Dedifferentiated amniotic fluid mesenchymal stem cell (primary cell): ENCODE results near the gene SERTM2.

Experiments
- DNase-seq: peaks from one replicate; pipeline ENCODE4 v3.0.0-alpha.2; 2016; ENCODE audit errors: extremely low spot score

The SERTM2 gene

DNA sequence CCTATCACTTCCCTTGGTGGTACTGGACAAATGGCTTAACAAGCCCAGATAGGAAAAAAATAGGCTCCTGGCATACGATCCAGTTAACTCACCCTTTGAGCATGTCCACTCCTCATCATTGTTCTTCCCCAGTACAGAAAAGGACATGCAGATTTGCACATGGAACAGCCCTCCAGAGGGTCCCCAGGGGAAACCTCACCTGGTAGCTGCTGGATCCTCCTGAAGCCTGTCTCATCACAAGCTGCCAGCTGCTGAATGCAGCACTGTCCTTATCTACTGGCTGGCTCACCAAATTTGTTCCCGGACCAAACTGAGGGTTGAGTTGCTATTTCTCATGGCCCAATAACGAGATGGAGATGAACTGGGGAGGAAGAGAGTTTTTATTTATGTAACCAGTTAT lies 49.4 kb downstream of the SERTM2 start:
- no peak for DNase-seq

DNA sequence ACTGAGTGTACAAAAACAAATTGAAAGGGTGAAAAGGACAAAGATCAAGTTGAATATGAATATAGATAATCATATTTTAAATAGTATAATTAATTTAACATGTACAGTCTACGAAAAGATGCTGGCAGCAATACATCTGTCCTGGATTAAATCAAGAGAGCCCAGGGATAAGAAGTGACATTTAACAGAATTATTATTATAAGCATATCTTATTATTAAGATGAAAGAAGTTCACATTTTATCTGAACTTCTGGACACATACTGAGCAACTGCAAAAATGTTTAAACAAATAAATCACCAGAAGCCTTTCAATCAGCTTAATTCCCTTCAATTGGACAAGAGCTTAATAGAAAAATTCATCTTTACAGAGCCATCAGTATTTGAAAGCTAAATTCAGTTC lies 50.4 kb downstream of the SERTM2 start:
- DNase-seq, result no peak

GRCh38 chrX:111567542-111568255 lies 56.3 kb downstream of the SERTM2 start:
- no peak for DNase-seq

GRCh38 chrX:111568354-111568753 lies 56.9 kb downstream of the SERTM2 start:
- no peak for DNase-seq

- no peak for DNase-seq
Observed at GRCh38 chrX:111568817-111569216, 57.4 kb downstream of the SERTM2 start.
